ENCODE results near the gene SLC1A1.

DNA sequence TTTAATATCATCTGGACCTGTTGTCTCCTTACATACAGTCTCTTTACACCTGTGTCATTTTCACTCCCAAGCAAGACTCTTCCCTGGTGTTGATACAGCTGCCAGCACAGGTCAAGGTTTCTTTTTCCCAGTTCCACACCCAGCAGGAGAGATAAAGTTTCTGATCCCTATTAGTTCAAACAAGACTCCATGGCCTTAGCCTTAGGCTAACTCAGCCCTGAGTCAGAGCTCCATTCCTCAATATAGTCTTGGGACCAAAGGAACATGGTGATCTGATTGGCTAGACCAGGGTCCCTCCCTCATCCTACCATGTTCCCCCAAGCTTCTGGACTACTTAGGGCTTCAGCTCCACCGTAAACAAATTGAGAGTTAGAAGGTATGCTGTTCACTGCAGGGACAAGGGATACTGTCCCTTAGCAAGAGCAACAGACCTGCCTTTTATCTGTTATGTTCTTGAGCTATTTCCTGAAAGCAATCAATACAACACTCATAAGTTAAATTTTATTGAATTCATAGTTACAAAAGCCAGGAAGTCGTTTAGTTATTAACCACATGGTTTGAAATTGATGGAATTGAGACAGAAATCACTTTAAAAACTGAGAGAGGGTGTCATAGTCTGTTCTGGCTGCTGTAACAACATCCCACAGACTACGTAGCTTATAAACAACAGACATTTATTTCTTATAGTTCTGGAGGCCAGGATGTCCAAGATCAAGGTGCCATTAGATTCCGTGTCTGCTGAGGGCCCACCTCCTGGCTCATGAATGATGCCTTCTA is 20.5 kb downstream of the SLC1A1 start:
- no peak for TF ChIP-seq EZH2 (IDR thresholded peaks at IDR 0.05; ENCODE audit: borderline replicate concordance, low read length)
- TF ChIP-seq, protein P1, sequence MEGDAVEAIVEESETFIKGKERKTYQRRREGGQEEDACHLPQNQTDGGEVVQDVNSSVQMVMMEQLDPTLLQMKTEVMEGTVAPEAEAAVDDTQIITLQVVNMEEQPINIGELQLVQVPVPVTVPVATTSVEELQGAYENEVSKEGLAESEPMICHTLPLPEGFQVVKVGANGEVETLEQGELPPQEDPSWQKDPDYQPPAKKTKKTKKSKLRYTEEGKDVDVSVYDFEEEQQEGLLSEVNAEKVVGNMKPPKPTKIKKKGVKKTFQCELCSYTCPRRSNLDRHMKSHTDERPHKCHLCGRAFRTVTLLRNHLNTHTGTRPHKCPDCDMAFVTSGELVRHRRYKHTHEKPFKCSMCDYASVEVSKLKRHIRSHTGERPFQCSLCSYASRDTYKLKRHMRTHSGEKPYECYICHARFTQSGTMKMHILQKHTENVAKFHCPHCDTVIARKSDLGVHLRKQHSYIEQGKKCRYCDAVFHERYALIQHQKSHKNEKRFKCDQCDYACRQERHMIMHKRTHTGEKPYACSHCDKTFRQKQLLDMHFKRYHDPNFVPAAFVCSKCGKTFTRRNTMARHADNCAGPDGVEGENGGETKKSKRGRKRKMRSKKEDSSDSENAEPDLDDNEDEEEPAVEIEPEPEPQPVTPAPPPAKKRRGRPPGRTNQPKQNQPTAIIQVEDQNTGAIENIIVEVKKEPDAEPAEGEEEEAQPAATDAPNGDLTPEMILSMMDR (IDR thresholded peaks at IDR 0.05; ENCODE audit: low read length) = no peak

All from OCI-LY1 (cell line).